HEK293 (cell line): ENCODE results near the gene PTRH1.

Source experiments
- CTCF ChIA-PET: fragments of 350-600 bp; formaldehyde crosslinking; extraction: SDS; loops from one replicate; lab custom pipeline; 2021; ENCODE audit warnings: antibody characterized with exemption; lab: Yijun Ruan, JAX
- POLR2A ChIA-PET: fragments of 300-600 bp; formaldehyde crosslinking; extraction: SDS; loops from one replicate; lab custom pipeline; 2020; ENCODE audit warnings: antibody characterized with exemption, inconsistent platforms; lab: Yijun Ruan, JAX
- H3K27ac ChIP-seq: fragments of 200-500 bp; sonication (Bioruptor generic); 2 replicates; pipeline ENCODE4 v1.5.1; 2014; ENCODE audit warnings: low read depth, low read length, control low read depth, inconsistent platforms; ENCODE audit errors: extremely low read depth
- H3K36me3 ChIP-seq, 2 experiments: fragments of 200-500 bp in 1 of 2; sonication (Bioruptor generic) in 1 of 2; 1 replicate in 1 of 2; 2 replicates in 1 of 2; pipeline ENCODE4 v1.5.1; 2014 to 2017; ENCODE audit warnings: inconsistent platforms in 2 of 2, low read length in 2 of 2; ENCODE audit not compliant: control insufficient read depth in 2 of 2, insufficient read depth in 1 of 2
- H3K4me1 ChIP-seq: fragments of 200-500 bp; sonication (Bioruptor generic); 2 replicates; pipeline ENCODE4 v1.5.1; 2014; ENCODE audit warnings: mild to moderate bottlenecking, low read length, inconsistent platforms; ENCODE audit not compliant: control insufficient read depth, insufficient read depth
- H3K4me3 ChIP-seq: 2 replicates; pipeline ENCODE4 v1.5.1; 2011; ENCODE audit warnings: low read depth, mild to moderate bottlenecking, control low read depth, low read length, moderate library complexity
- H3K9me3 ChIP-seq: fragments of 200-500 bp; sonication (Bioruptor generic); 2 replicates; pipeline ENCODE4 v1.5.1; 2014; ENCODE audit warnings: low read depth, low read length, inconsistent platforms; ENCODE audit not compliant: control insufficient read depth, insufficient read depth
- RBAK ChIP-seq: fragments of 450-650 bp; formaldehyde crosslinking; IDR thresholded peaks from 2 replicates; pipeline ENCODE4 v1.5.1; 2016; ENCODE audit warnings: missing biosample characterization, missing genetic modification characterization
- ZBTB48 ChIP-seq: fragments of 450-650 bp; formaldehyde crosslinking; IDR thresholded peaks from 2 replicates; pipeline ENCODE4 v1.5.1; 2016; ENCODE audit warnings: missing biosample characterization, missing genetic modification characterization
- ZFP3 ChIP-seq: fragments of 450-650 bp; formaldehyde crosslinking; IDR thresholded peaks from 2 replicates; pipeline ENCODE4 v1.5.1; 2016; ENCODE audit warnings: low read depth, missing biosample characterization, missing genetic modification characterization
- ZNF146 ChIP-seq: fragments of 450-650 bp; formaldehyde crosslinking; IDR thresholded peaks from 2 replicates; pipeline ENCODE4 v1.5.1; 2016; ENCODE audit warnings: missing biosample characterization, missing genetic modification characterization
- ZNF211 ChIP-seq: fragments of 450-650 bp; formaldehyde crosslinking; IDR thresholded peaks from 2 replicates; pipeline ENCODE4 v1.5.1; 2016; ENCODE audit warnings: low read depth, missing biosample characterization, missing genetic modification characterization
- ZNF239 ChIP-seq: fragments of 450-650 bp; formaldehyde crosslinking; IDR thresholded peaks from 2 replicates; pipeline ENCODE4 v1.5.1; 2016; ENCODE audit warnings: missing biosample characterization, missing genetic modification characterization
- ZNF292 ChIP-seq: fragments of 450-650 bp; formaldehyde crosslinking; IDR thresholded peaks from 2 replicates; pipeline ENCODE4 v1.5.1; 2016; ENCODE audit warnings: low read depth, missing biosample characterization, missing genetic modification characterization, borderline replicate concordance
- ZNF37A ChIP-seq: fragments of 450-650 bp; IDR thresholded peaks from 2 replicates; pipeline ENCODE4 v1.5.1; 2018; ENCODE audit warnings: missing biosample characterization, missing genetic modification characterization
- ZNF391 ChIP-seq: fragments of 450-650 bp; formaldehyde crosslinking; IDR thresholded peaks from 2 replicates; pipeline ENCODE4 v1.5.1; 2016; ENCODE audit warnings: low read depth, missing biosample characterization, missing genetic modification characterization, borderline replicate concordance
- ZNF514 ChIP-seq: fragments of 450-650 bp; formaldehyde crosslinking; IDR thresholded peaks from 2 replicates; pipeline ENCODE4 v1.5.1; 2016; ENCODE audit warnings: missing biosample characterization, missing genetic modification characterization
- ZNF521 ChIP-seq: fragments of 450-650 bp; formaldehyde crosslinking; IDR thresholded peaks from 2 replicates; pipeline ENCODE4 v1.5.1; 2017; ENCODE audit warnings: missing biosample characterization, mild to moderate bottlenecking, missing genetic modification characterization
- ZNF529 ChIP-seq: fragments of 450-650 bp; formaldehyde crosslinking; IDR thresholded peaks from 2 replicates; pipeline ENCODE4 v1.5.1; 2017; ENCODE audit warnings: missing genetic modification characterization, missing biosample characterization; ENCODE audit not compliant: insufficient replicate concordance
- ZNF561 ChIP-seq: fragments of 450-650 bp; IDR thresholded peaks from 2 replicates; pipeline ENCODE4 v1.5.1; 2018; ENCODE audit warnings: missing biosample characterization, missing genetic modification characterization, borderline replicate concordance
- ZNF624 ChIP-seq: fragments of 450-650 bp; formaldehyde crosslinking; IDR thresholded peaks from 2 replicates; pipeline ENCODE4 v1.5.1; 2017; ENCODE audit warnings: missing biosample characterization, missing genetic modification characterization
- ZSCAN23 ChIP-seq: fragments of 450-650 bp; formaldehyde crosslinking; IDR thresholded peaks from 2 replicates; pipeline ENCODE4 v1.5.1; 2016; ENCODE audit warnings: missing biosample characterization, missing genetic modification characterization
- ZSCAN30 ChIP-seq: fragments of 450-650 bp; IDR thresholded peaks from 2 replicates; pipeline ENCODE4 v1.5.1; 2018; ENCODE audit warnings: missing biosample characterization, mild to moderate bottlenecking, missing genetic modification characterization, moderate library complexity
- ZXDB ChIP-seq: fragments of 450-650 bp; formaldehyde crosslinking; IDR thresholded peaks from 2 replicates; pipeline ENCODE4 v1.5.1; 2016; ENCODE audit warnings: missing biosample characterization, missing genetic modification characterization
- TF ChIP-seq, protein P1 (sequence below): fragments of 450-650 bp; formaldehyde crosslinking; IDR thresholded peaks from 2 replicates; pipeline ENCODE4 v1.5.1; 2016; ENCODE audit warnings: missing biosample characterization, missing genetic modification characterization
- TF ChIP-seq, protein P2 (sequence below): fragments of 450-650 bp; formaldehyde crosslinking; IDR thresholded peaks from 2 replicates; pipeline ENCODE4 v1.5.1; 2017; ENCODE audit warnings: missing biosample characterization, missing genetic modification characterization
- TF ChIP-seq, protein P3 (sequence below): fragments of 450-650 bp; formaldehyde crosslinking; IDR thresholded peaks from 2 replicates; pipeline ENCODE4 v1.5.1; 2016; ENCODE audit warnings: missing biosample characterization, missing genetic modification characterization, borderline replicate concordance
- TF ChIP-seq, protein P4 (sequence below): fragments of 450-650 bp; formaldehyde crosslinking; optimal IDR thresholded peaks from 2 replicates; pipeline ENCODE3; 2016; ENCODE audit warnings: missing biosample characterization, mild to moderate bottlenecking, missing genetic modification characterization

PTRH1 gene

DNA sequence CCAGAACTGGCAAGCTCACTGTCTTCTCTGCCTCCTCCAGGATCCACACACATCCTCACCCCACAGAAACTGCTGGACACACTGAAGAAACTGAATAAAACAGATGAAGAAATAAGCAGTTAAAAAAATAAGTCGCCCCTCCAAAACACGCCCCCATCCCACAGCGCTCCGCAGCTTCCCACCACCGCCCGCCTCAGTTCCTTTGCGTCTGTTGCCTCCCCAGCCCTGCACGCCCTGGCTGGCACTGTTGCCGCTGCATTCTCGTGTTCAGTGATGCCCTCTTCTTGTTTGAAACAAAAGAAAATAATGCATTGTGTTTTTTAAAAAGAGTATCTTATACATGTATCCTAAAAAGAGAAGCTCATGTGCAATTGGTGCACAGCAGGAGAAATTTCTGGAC, 24.7 kb downstream of the PTRH1 start:
- Histone ChIP-seq H3K4me3 (no peak overlapping the region), H3K36me3 (peaks cover 0 to 36% of the 10 kb centered on the region in 2 experiments; a peak in 1 of 3 replicates), H3K27ac (no peak overlapping the region), H3K4me1 (no peaks in the 10 kb centered on the region), H3K9me3 (no peaks in the 10 kb centered on the region)
- ChIA-PET CTCF (interaction anchor here (1.0 kb wide), 1 partner anchor 179 kb away, joined by 4 read pairs; no protein-coding TSS in a partner anchor), POLR2A (no interaction called here)
- no peak for TF ChIP-seq ZNF561
- no peak for TF ChIP-seq ZFP3 (tag by site-specific recombination)
- no peak for TF ChIP-seq RBAK (tag by site-specific recombination)
- no peak for TF ChIP-seq ZBTB48
- TF ChIP-seq, protein P1, sequence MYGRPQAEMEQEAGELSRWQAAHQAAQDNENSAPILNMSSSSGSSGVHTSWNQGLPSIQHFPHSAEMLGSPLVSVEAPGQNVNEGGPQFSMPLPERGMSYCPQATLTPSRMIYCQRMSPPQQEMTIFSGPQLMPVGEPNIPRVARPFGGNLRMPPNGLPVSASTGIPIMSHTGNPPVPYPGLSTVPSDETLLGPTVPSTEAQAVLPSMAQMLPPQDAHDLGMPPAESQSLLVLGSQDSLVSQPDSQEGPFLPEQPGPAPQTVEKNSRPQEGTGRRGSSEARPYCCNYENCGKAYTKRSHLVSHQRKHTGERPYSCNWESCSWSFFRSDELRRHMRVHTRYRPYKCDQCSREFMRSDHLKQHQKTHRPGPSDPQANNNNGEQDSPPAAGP (tag by site-specific recombination), result no peak
- TF ChIP-seq ZXDB (tag by site-specific recombination), result no peak
- TF ChIP-seq, protein P2, sequence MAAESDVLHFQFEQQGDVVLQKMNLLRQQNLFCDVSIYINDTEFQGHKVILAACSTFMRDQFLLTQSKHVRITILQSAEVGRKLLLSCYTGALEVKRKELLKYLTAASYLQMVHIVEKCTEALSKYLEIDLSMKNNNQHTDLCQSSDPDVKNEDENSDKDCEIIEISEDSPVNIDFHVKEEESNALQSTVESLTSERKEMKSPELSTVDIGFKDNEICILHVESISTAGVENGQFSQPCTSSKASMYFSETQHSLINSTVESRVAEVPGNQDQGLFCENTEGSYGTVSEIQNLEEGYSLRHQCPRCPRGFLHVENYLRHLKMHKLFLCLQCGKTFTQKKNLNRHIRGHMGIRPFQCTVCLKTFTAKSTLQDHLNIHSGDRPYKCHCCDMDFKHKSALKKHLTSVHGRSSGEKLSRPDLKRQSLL (tag by site-specific recombination), result no peak
- TF ChIP-seq ZNF514, result no peak
- TF ChIP-seq, protein P3, sequence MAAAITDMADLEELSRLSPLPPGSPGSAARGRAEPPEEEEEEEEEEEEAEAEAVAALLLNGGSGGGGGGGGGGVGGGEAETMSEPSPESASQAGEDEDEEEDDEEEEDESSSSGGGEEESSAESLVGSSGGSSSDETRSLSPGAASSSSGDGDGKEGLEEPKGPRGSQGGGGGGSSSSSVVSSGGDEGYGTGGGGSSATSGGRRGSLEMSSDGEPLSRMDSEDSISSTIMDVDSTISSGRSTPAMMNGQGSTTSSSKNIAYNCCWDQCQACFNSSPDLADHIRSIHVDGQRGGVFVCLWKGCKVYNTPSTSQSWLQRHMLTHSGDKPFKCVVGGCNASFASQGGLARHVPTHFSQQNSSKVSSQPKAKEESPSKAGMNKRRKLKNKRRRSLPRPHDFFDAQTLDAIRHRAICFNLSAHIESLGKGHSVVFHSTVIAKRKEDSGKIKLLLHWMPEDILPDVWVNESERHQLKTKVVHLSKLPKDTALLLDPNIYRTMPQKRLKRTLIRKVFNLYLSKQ (tag by site-specific recombination), result no peak
- TF ChIP-seq ZNF292 (tag by site-specific recombination), result no peak
- TF ChIP-seq ZNF624 (tag by site-specific recombination), result no peak
- TF ChIP-seq ZNF521, result no peak
- no peak for TF ChIP-seq ZSCAN23 (tag by site-specific recombination)
- TF ChIP-seq ZNF211 (tag by site-specific recombination), result no peak
- TF ChIP-seq ZNF37A (tag by site-specific recombination), result no peak

DNA sequence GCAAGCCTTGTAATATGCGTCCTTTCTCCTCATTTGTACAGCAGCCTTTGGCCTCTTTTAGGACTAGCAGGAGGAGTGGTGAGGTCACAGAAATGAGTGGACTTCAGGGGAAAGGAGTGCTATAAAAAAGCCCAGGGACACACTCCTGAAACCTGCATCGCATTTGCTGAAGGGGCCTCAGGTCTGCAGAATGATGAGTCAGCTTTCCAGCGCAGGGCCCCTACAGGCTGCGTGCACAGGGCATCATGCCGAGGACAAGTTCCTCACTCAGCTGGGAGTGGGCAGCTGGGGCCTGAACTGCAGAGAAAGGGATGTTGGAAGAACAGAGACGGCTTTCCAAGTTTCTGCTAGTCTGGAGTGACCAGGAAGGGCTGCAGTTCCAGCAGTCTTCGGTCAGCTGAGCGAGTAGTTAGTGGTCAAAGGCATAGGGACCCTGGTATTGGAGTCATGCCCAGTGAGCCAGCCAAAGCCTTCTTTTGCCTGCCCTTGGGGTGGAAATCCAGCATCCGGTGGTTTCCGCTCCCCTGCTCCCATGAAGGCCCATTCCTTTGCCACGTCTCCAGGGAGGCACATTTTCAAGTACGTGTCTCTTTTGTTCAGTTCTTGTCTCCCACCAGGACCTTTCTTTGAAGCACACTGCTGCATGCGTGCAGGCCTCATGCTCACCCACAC, 26.0 kb downstream of the PTRH1 start:
- ChIA-PET CTCF (interaction anchor here (0.6 kb wide), 1 partner anchor 315 kb away, joined by 4 read pairs; no protein-coding TSS in a partner anchor), POLR2A (no interaction called here)
- Histone ChIP-seq H3K4me3 (no peak overlapping the region), H3K9me3 (no peaks in the 10 kb centered on the region), H3K4me1 (no peaks in the 10 kb centered on the region), H3K27ac (no peak overlapping the region), H3K36me3 (peaks cover 0 to 32% of the 10 kb centered on the region in 2 experiments; a peak in 1 of 3 replicates)
- TF ChIP-seq, protein P4, sequence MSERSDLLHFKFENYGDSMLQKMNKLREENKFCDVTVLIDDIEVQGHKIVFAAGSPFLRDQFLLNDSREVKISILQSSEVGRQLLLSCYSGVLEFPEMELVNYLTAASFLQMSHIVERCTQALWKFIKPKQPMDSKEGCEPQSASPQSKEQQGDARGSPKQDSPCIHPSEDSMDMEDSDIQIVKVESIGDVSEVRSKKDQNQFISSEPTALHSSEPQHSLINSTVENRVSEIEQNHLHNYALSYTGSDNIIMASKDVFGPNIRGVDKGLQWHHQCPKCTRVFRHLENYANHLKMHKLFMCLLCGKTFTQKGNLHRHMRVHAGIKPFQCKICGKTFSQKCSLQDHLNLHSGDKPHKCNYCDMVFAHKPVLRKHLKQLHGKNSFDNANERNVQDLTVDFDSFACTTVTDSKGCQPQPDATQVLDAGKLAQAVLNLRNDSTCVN, result no peak
- no peak for TF ChIP-seq ZNF391 (tag by site-specific recombination)
- TF ChIP-seq ZNF146 (tag by site-specific recombination), result no peak
- no peak for TF ChIP-seq ZNF529 (tag by site-specific recombination)
- TF ChIP-seq ZNF239 (tag by site-specific recombination), result no peak
- no peak for TF ChIP-seq ZSCAN30 (tag by site-specific recombination)
